ENCODE data around the gene TCEA3.
A peak's percentile ranks its signal among the peaks of the same experiment; 100 is the strongest.

Gene TCEA3

DNA sequence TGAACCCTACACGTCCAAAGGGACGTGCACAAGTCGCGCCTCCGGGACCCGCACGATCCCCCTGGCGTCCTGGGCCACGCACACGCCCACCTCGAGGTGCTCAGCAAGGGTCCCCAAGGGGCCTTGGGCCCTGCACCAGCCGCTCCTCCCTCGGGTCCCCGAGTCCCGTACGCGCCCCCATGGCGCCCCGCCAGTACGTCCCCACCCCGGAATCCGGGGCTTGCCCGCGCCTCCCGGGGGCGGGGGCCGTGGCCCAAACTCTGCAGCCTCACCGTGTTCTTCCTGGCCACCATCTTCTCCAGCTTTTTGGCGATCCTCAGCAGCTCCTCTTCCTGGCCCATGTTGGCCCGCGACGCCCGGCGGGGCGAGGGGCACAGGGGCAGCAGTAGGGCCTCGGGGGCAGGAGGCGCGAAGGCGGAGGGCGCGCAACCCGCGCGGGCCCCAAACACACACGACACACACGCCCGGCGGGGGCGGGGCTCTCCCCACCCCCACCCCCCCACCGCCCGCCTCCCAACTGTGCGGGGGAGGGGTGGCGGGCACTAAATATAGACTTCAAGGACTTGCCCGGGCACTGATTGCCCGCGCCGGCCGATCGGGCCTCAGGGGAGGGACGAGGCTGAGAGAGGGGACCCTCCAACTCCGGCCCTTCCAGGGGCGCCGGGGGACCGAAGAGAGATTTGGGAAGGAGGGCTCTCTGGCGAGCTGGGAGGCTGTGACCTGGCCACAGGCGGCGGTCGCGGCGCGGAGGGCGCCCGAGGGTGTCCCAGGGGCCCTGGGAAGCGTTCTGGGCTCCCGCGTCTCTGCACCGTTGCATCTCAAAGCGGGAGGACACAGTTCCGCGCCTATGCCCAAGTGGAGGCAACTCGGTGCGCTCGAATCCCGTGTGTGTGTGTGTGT, at the start of gene TCEA3:
Gene TCEA3, minus strand, starts transcription at position 456 of the 900 bp plus-strand sequence. Its CDS starts 115 bp downstream, at position 341.
- DNase-seq = no peak

DNA sequence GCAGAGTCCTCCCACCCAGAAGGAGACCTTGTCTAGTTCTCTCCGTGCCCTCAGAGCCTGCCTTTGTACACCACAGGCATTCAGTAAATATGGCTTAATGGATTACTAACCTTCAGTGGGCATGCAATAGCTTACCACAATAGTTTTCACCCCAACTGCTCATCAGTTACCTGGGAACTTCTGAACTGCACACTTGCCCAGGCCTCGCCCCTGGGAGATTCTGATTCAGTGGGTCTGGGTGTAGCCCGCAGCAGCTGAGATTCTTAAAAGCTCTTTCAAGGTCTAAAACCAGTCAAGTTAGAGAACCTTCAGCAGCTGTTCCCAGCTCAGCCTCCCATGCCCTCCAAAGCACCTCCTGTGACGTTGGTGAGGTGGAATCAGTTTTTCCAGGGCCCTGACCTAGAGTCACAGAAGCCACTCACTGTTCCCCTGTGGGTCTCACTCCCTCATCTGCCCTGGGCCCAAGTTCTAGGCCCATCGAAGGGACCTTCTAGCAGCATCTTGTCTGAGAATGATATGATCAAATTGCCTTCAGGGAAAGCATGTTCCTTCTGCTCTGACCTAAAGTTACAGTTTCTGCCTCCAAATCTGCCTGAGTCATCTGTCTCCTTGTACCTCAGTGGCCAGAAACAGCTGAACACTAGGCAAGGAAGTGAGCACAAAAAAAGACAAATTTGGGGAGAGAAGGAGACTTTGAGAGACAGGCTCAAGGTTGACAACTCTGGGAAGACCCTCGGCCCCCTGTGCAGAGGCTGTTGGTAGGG, 48.7 kb upstream of the TCEA3 start:
- no peak for DNase-seq

DNA sequence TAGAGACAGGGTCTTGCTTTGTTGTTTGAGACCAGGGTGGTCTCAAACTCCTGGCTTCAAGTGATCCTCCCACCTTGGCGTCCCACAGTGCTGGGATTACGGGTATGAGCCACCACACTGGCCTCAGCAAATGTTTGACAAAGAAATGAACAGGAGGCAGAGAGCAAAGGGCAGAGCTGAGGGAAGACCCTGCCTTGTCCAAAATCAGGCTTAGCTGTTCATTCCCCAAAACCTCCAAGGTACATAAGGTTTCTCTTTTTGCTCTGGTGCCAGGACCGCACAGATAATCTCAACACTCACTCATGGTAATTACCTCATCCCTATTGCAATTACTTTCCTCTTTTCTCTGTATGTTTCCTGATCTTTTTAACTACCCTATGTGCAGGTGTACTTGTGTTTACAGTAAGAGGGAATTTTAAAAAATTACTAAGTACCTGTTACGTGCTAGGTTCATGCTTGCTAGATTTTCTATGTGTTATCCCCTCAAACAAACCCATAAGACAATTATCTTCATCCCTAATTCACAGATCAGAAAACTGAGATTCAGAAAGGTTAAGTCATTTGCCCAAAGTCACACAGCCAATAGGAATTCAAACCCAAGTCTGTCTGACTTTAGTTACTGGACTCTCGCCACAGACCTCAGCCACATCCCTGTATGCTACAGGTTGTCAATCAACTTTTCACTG, 47.9 kb upstream of the TCEA3 start:
- no peak for DNase-seq

DNA sequence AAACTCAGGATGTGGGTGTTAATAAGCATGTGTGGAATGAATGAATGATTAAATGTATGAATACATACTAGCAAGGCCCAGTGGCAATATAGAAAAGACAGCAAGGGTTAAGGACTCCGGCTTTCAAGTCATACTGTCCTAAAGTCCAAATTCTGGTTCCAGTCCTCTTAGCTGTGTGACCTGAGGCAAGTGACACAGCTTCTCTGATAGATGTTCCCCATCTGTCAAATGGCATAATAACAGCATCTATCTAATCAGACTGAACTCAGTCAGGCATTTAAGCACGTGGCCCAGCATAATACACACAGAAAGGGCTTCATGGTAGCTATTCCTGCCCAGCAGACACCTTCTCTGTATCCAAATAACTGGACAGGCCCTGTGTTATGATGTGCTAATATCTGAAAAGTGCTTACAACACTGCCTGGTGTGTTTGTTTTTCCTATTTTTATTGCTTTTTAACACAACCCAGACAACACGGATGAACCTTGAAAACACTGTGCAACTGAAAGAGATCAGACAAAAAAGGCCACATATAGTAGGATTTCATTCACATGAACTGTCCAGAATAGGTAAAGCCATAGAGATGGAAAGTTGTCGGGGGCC, 47.0 kb upstream of the TCEA3 start:
- DNase-seq = no peak

DNA sequence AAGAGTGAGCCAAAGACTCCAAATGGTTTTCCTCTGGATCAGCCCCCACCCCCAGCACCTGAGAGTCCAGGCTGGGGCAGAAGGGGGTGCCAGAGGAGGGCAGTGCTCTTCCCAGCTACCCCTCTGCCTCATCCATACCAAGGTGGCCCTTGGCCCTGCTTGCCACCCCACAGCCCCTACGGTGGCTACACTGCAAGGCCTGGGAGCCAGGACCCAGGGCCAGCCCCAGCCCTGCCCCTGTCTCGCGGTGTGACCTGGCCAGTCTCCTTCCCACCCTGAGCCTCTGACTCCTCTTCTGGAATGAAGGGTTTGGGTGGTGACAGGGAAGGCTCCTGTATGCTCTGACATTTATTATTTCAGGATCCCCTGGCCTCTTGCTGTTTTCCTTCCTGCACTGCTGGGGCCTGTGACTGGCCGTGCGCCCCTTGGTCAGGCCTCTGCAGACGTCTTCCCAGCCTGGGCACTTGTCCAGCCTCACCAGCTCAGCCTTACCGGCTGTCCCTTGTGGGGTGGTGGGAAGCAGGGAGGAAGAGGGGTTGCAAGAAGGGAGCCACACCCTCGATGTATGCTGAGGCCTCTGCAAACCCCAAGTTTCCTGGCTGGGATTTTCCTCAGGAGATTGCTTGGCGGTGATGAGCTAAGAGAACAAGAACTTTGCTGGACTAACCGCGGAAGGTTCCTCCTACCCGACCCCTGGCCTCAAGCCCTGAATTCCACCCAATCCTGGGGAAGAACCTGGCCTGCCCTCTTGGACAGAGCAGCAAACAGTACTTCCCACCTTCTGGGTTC, 45.9 kb upstream of the TCEA3 start:
- DNase-seq = no peak

DNA sequence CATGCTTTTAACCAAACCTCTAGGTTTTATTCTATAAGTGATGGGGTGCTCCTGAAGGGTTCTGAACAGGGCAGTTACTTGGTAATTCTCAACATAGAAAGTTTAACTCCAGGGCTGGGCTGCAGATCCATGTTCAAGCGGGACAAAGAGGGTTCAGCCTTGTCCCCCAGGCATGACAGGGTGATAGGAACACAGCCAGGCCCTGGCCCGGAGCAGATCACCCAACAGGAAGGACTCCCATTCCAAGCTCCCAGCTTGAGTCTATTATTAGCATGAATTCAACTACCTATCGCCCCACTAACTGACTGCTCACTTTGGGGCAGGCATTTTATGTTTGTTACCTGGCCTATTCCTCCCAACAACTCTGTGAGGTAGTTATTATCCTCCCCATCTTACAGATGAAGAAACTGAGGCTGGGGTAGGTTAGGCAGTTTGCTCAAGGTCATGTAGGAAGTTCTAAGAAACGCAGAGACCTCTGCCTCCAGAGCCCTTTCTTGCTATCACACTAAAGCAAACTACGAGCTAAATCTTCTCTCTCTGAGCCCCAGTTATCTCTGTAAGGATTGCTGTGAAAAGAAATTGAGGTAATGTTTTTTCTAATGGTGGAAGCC, 44.9 kb upstream of the TCEA3 start:
- DNase-seq = no peak

DNA sequence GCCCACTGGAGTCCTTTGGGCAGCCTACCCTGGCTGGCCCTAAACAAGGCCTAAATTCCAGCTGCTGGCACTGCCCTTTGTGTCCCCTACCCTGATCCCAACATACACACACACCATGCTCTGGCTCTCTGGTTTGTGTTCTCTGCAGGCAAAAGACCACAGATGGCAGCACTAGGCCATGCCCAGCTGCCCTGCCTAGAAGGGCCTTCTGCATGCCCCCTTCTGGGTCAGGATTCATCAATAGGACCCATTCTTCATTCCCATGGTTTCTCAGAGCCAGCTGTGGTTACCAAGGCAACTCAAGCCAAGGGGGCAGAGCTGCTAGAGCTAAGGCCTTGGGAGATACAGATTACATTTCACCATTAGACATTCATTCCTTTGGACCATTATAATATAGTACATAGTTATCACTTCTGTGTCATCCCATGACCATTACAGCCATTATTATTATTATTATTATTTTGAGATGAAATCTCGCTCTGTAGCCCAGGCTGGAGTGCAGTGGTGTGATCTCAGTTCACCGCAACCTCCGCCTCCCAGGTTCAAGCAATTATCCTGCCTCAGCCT, 42.0 kb upstream of the TCEA3 start:
- DNase-seq = no peak

DNA sequence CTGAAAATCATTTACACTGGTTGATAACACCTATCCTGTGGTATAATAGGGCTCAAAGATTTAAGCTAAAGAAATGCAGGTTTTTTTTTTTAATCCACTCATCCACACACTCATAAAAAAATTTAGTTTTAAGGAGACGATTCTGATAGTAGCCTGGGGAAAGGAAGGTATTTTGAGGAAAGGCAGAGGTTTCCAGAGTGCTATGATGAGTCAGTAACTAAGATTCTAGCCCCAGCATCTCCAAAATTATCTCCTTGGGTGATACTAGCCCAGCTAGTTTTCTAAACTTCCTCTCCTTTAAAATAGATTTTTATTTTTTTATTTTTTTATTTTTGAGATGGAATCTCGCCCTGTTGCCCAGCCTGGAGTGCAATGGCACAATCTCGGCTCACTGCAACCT, 38.7 kb upstream of the TCEA3 start:
- no peak for DNase-seq

DNA sequence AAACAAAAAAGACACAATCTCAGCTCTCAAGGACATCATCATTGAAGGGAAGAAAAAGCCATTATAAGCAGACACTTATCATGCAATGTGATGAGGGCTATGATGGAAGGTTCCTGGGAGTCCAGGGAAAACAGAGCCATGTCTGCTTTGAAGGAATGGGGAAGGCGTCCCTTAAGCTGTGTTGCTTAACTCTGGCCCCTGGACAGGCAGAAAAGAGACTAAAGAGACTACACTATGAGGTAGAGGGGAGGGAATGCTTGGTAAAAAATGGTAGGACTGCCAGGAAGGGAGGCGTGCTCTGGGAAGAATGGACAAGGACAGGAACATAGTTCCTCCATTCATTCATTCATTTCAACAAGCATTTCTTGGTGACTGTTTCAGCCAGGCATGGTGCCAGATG, 38.2 kb upstream of the TCEA3 start:
- DNase-seq = no peak

DNA sequence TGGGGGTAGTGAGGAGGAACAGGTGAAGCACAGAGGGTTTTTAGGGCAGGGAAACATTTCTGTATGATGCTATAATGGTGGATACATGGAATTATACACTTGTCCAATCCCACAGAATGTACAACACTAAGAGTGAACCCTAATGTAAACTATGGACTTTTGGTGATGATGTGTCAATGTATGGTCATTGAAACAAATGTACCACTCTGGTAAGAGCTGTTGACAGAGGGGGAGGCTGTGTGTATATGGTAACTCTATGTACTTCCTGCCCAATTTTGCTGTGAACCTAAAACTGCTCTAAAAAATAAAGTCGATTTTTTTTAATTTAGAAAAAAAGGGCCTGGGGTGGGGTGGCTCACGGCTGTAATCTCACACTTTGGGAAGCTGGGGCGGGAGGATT, 36.5 kb upstream of the TCEA3 start:
- no peak for DNase-seq

DNA sequence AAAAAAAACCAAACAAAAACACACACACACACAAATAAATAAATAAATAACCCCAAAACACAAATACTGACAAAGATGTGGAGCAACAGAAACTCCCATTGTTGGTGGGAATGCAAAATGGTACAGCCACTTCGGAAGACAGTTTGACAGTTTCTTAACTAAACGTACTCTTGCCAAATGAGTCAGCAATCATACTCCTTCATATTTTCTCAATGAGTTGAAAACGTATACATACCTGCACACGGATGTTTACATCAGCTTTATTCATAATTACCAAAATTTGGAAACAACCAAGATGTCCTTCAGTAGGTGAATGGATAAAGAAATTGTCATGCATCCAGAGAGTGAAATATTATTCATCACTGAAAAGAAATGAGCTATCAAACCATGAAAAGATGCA, 36.0 kb upstream of the TCEA3 start:
- DNase-seq = no peak

DNA sequence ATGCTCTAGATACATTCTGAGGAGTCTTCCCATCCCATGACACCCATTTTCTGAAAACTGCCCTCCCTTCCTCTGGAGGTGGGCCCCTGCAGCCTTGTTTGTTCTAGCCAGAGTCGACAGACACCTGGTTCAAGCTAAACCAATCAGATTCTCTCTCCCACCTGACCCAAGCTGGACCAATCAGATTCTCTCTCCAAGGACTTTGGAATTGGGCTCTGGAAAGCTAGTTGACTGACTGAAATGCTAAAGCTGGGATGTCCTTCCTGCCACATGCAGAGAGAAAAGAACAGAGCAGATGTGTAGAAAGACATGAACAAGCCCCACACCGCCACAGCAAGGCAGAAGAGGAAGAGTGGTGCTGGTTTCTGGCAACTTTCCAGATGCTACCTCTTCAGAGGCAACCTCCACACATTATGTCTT, 34.8 kb upstream of the TCEA3 start:
- DNase-seq = no peak

DNA sequence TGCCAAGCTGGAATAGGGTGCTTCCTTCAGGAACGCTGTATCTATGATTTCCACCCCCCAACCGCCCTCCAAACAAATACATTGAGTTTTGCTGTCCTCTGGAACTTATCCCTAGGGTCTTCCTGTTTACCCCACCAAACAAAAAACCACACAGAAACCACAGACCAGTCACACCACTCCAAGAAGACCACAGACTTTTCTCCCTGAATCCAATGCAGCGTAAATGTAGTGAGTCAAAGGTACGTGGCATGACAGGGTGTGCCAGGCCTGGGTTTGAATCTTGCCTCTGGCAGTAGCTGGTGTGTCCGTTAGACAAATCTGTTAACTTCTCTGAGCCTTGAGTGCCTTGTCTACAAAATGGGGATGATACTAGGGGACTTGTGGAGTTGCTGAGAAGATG, 31.7 kb upstream of the TCEA3 start:
- DNase-seq = peak; percentile 7

DNA sequence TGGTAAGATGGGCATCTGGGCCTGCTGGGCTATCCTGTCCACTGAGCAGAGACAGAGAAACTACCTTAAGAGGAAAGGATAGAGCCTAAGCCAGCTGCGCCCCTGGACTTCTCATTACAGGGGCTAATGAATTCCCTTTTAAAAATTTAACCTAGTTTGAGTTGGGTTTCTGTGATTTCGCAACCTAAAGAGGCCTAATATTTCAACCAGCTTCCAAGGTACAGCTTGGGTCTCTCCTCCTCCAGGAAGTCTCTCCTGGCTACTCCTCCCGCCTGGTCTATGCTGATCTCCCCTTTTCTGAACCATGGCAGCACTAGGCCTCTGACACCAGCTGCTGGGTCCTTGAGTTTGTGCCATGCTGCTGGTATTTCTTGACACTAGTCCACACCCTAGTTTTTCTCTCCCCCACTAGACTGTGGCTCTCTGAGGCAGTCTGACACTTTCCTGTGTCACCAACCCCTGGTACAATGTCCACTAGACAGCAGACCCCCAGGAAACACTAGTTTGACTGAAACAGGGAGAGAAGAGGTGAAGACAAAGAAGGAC, 29.0 kb upstream of the TCEA3 start:
- no peak for DNase-seq

DNA sequence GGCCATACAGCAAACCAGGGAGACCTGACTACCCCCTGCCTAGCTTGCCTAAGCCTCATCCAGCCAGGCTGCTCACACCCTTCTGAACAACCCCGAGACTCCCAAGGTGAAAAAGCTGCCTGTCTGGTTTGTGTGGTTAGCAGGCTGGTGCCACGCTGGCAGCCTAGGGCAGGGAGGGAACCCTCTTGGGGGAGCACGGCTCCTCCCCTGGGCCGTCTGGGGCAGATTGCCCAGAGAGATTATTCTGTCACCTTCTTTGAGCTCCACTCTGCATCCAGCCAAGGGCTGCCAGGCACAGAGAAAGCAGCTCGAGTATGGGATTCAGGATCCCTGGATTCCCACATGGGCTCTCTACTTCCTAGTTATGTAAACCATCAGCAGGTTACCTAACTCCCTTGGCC, 27.5 kb upstream of the TCEA3 start:
- DNase-seq = peak; percentile 14

DNA sequence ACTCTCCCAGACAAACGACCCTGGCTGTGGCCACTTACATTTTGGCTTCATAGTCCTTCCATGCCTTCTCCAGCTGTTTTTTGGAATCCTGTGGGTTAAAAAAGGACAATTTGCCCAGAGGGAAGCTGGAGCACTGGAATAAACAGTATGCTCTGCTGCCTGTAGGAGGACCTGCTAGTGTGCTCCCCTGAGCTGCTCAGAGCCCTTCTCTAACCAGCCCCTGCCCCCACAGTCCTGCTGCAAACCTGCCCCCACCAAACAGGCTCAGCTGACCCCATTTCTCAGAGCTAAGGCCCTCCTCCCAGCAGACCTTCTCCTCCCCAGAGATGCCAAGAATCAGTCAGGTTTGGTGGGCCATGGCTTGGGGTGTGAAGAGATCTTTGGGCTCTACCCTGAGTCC, 26.9 kb upstream of the TCEA3 start:
- DNase-seq = no peak

DNA sequence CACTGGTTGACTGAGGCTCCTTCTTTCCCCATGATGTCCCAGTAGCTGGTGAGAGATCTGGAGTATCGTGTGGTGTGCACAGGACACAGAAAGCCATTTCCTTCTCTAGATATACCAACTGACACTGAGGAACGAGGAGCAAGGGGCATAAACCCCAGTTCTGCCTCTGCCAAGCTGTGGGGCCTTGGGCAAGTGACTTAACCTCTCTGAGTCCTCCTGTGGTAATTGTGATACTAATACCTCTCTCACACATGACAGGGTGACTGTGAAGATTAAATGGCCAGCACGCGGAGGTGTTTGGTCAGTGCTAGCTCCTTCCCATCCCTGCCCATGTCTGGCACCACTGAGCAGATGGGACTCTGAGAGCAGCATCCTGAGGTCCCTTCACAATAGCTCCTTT, 26.3 kb upstream of the TCEA3 start:
- DNase-seq = no peak

DNA sequence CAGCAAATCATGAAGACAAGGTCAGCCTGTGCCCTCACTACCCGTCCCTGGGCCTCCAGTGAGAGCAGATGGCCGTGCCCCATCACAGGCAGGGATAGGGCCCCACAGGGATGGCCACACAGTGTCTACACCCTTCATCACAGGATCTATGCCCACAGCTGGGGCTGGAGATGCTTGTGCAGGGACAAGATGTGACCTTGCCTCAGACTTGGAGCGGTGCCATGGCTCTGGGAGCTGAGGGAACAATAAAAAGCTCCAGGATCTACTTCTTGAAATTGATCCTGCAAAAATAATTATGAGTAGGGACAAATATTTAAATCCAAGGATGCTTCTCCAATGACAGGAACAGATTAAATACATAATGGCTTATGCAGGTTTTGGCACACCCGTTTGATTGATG, 25.4 kb upstream of the TCEA3 start:
- DNase-seq = no peak

DNA sequence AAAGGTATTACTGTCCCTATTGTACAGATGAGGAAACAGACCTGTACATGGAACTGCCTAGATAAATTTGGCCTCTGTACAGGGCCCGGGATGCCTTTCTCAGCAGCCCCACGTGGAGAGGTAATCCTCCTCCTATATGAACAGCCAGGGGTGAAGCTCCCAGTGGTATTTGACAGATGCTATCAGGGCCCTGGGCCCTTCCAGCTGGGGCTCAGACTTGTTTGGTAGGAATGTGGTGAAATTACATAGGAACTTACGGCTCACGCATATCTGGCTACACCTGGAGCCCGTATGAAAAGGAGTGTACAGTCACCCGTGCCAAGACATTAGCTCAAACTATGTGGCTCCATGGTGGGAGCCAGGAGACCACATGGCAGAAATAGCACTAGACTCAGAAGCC, 24.8 kb upstream of the TCEA3 start:
- no peak for DNase-seq

DNA sequence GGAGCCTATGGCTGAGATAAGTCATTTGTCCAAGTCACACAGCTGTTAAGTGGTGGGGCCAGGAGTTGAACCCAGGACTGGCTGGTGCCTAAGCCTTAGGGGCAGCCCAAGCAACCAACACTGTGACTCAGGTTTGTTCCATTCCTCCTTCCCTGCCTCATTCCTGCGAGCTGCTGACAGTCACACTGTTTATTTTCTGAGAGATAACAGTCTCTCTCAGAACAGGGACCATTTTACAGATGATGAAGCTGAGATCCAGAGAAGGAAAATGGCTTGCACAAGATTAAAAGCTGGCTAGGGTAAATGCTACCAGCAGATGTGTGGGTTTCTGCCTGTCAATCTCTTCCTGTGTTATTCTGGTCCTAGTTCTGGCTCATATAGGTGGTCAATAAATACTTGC, 24.3 kb upstream of the TCEA3 start:
- DNase-seq = no peak

DNA sequence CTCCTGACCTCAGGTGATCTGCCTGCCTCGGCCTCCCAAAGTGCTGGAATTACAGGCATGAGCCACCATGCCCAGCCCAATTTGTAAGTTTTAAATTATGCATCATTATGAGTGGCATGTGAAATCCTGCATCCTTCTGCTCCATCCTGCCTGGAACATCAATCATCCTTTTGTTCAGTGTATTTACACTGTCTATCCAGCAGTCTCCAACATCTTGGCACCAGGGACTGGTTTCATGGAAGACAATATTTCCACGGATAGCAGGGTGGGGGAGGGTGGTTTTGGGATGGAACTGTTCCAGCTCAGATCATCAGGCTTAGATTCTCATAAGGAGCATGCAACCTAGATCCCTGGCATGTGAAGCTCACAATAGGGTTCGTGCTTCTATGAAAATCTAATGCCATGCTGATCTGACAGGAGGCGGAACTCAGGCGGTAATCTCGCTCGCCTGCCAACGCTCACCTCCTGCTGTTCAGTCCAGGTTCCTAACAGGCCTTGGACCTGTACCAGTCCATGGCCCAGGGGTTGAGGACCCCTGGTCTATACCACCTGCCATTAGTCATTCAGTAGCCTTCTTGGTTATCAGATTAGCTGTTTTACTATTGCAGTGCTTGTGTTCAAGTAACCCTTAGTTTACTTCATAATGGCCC, 22.2 kb upstream of the TCEA3 start:
- no peak for DNase-seq

Data from activated CD4-positive, alpha-beta T cell treated with anti-CD3 and anti-CD28 coated beads, Interleukin-2, amount 50 U/mL, for 16 hours (primary cell).